WTC11 (cell line): Measurements from ENCODE around the gene CCDC43.

ENCODE experiments used
- ATF2 ChIP-seq: sonication (generic); formaldehyde crosslinking; IDR thresholded peaks from 2 replicates; pipeline ENCODE4 v1.8.1; 2022; ENCODE audit warnings: low read depth, missing genetic modification reagents, borderline replicate concordance
- CREB1 ChIP-seq: sonication (generic); formaldehyde crosslinking; IDR thresholded peaks from 2 replicates; pipeline ENCODE4 v1.8.0; 2023; ENCODE audit warnings: mild to moderate bottlenecking, missing genetic modification reagents
- CTCF ChIP-seq: fragments of 200-600 bp; IDR thresholded peaks from 2 replicates; pipeline ENCODE4 v1.8.0; 2022; ENCODE audit warnings: antibody characterized with exemption
- E2F5 ChIP-seq: sonication (generic); formaldehyde crosslinking; IDR thresholded peaks from 2 replicates; pipeline ENCODE4 v1.8.1; 2022; ENCODE audit warnings: mild to moderate bottlenecking, moderate library complexity, missing genetic modification reagents
- ETV6 ChIP-seq: sonication (generic); formaldehyde crosslinking; IDR thresholded peaks from 2 replicates; pipeline ENCODE4 v1.8.1; 2022; ENCODE audit warnings: mild to moderate bottlenecking, missing genetic modification reagents
- GRHL2 ChIP-seq: fragments of 250-450 bp; sonication (Bioruptor Pico); IDR thresholded peaks from 2 replicates; pipeline ENCODE4 v1.8.0; 2022; ENCODE audit warnings: mild to moderate bottlenecking, moderate library complexity; ENCODE audit not compliant: insufficient replicate concordance, severe bottlenecking
- NFE2L1 ChIP-seq: sonication (generic); formaldehyde crosslinking; IDR thresholded peaks from 2 replicates; pipeline ENCODE4 v1.8.1; 2023; ENCODE audit warnings: missing genetic modification reagents
- SP1 ChIP-seq: sonication (generic); formaldehyde crosslinking; conservative IDR thresholded peaks from 2 replicates; pipeline ENCODE4 v1.8.1; 2022; ENCODE audit warnings: missing genetic modification reagents
- ZNF416 ChIP-seq: fragments of 250-450 bp; sonication (Bioruptor Pico); IDR thresholded peaks from 2 replicates; pipeline ENCODE4 v1.9.0; 2021; ENCODE audit warnings: mild to moderate bottlenecking, inconsistent platforms
- TF ChIP-seq, protein P1 (sequence below): sonication (generic); formaldehyde crosslinking; IDR thresholded peaks from 2 replicates; pipeline ENCODE4 v1.8.1; 2023; ENCODE audit warnings: mild to moderate bottlenecking, missing genetic modification reagents, borderline replicate concordance

DNA sequence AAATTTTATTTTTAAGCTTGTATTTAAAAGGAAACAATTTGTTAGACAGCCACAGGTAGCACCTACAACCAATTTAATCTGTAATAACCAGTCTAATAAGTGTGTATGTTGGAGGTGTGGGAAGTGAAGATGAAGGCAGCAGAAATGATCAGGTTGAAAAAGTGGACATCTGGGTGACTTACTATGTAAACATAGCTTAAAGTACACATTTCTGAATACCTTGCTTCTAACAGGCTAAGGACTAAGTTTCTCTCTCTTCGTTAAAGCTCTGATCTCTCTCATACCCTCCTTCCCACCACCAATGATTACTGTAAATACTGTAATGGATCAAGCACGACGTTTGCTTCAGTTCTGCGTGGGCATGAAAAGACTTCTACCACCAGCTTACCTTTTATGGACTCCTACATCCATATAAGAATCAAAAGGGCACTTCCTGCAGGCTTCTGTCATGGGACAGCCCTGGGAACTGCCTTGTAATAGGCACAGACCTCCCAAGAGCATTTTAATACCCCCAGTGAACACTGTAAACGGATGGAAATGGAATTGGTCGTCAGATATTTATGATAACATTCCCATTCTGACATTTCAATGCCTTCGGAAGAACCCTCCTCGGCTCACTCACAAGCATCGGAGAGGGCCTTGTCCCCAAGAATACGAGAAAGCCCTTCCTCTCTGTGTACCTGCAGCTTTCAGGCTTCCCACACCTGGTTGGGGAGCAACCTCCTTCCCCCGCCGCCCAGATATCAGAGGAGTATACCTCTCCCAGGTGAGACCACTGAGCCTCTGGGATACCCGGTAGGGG is 700 bp downstream of the CCDC43 start:
- TF ChIP-seq CTCF, result no peak
- no peak for TF ChIP-seq ATF2
- no peak for TF ChIP-seq GRHL2 (CRISPR knock-in tag)
- no peak for TF ChIP-seq ZNF416 (CRISPR knock-in tag)
- TF ChIP-seq SP1 (CRISPR knock-in tag), result no peak
- TF ChIP-seq, protein P1, sequence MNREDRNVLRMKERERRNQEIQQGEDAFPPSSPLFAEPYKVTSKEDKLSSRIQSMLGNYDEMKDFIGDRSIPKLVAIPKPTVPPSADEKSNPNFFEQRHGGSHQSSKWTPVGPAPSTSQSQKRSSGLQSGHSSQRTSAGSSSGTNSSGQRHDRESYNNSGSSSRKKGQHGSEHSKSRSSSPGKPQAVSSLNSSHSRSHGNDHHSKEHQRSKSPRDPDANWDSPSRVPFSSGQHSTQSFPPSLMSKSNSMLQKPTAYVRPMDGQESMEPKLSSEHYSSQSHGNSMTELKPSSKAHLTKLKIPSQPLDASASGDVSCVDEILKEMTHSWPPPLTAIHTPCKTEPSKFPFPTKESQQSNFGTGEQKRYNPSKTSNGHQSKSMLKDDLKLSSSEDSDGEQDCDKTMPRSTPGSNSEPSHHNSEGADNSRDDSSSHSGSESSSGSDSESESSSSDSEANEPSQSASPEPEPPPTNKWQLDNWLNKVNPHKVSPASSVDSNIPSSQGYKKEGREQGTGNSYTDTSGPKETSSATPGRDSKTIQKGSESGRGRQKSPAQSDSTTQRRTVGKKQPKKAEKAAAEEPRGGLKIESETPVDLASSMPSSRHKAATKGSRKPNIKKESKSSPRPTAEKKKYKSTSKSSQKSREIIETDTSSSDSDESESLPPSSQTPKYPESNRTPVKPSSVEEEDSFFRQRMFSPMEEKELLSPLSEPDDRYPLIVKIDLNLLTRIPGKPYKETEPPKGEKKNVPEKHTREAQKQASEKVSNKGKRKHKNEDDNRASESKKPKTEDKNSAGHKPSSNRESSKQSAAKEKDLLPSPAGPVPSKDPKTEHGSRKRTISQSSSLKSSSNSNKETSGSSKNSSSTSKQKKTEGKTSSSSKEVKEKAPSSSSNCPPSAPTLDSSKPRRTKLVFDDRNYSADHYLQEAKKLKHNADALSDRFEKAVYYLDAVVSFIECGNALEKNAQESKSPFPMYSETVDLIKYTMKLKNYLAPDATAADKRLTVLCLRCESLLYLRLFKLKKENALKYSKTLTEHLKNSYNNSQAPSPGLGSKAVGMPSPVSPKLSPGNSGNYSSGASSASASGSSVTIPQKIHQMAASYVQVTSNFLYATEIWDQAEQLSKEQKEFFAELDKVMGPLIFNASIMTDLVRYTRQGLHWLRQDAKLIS (CRISPR knock-in tag), result no peak
- no peak for TF ChIP-seq NFE2L1 (CRISPR knock-in tag)
- TF ChIP-seq CREB1 (CRISPR knock-in tag), result no peak
- TF ChIP-seq ETV6 (CRISPR knock-in tag), result no peak
- TF ChIP-seq E2F5 (CRISPR knock-in tag), result no peak
